Stomach (tissue), 9 donors: ENCODE measurements around the gene DYSF. TPM values are rescaled to one million over a fixed set of nuclear protein-coding genes. Genes with fewer than 3 reads are reported as not detected.

ENCODE experiments used
- DNase-seq, 2 donors: peaks; one replicate each; pipeline versions ENCODE4 v3.0.0 to v3.0.0-alpha.2; 2013 to 2019
- H3K27ac ChIP-seq, 5 donors: fragments of 200-600 bp in 4 of 5; sonication (generic) in 4 of 5; one replicate each; pipeline ENCODE4 v1.5.1; 2013 to 2019; ENCODE audit warnings: mild to moderate bottlenecking in 1 of 5, moderate library complexity in 1 of 5
- H3K27me3 ChIP-seq, 3 donors: fragments of 200-600 bp; sonication (generic); one replicate each; pipeline ENCODE4 v1.5.1; 2017 to 2019; ENCODE audit warnings: mixed run types in 1 of 3
- H3K36me3 ChIP-seq, 4 donors: fragments of 200-600 bp; sonication (generic); 1 replicate in 3 of 4; 2 replicates in 1 of 4; pipeline ENCODE4 v1.5.1; 2016 to 2019
- H3K4me1 ChIP-seq, 4 donors: fragments of 200-600 bp; sonication (generic); one replicate each; pipeline ENCODE4 v1.5.1; 2016 to 2019
- H3K4me3 ChIP-seq, 4 donors: fragments of 200-600 bp; sonication (generic) in 3 of 4; one replicate each; pipeline ENCODE4 v1.5.1; 2016 to 2019; ENCODE audit warnings: mild to moderate bottlenecking in 1 of 4
- H3K9me3 ChIP-seq, 4 donors: fragments of 200-600 bp; sonication (generic); one replicate each; pipeline ENCODE4 v1.5.1; 2016 to 2019
- CTCF ChIP-seq, 7 experiments: fragments of 450-650 bp in 4 of 7; fragments of 200-600 bp in 3 of 7; sonication (generic) in 3 of 7; IDR thresholded peaks; one replicate each; pipeline ENCODE4 v1.5.1; 2016 to 2019; ENCODE audit warnings: antibody characterized with exemption in 7 of 7, control low read depth in 2 of 7, mild to moderate bottlenecking in 1 of 7
- EP300 ChIP-seq: sonication (generic); formaldehyde crosslinking; IDR thresholded peaks from one replicate; pipeline ENCODE4 v1.6.1; 2017; ENCODE audit warnings: antibody characterized with exemption
- POLR2A ChIP-seq, 4 donors: fragments of 450-650 bp; IDR thresholded peaks; one replicate each; pipeline ENCODE4 v1.6.1; 2016; ENCODE audit warnings: antibody characterized with exemption in 4 of 4, control low read depth in 2 of 4, mild to moderate bottlenecking in 1 of 4, moderate library complexity in 1 of 4
- POLR2AphosphoS5 ChIP-seq, 3 donors: sonication (generic); formaldehyde crosslinking; IDR thresholded peaks; one replicate each; pipeline ENCODE4 v1.6.1; 2016; ENCODE audit warnings: antibody characterized with exemption in 3 of 3
- WGBS, 5 donors: extraction: QIAGEN DNeasy Blood & Tissue Kit in 3 of 5; methylation state at CpG; one replicate each; pipeline versions ENCODE4 v1.1.5 to v1.1.7; 2013 to 2018; 5-methylcytosine and 5-hydroxymethylcytosine counted together
- intact Hi-C: fragments of 100-400 bp; cut with DNase I; formaldehyde crosslinking; loops from one replicate; pipeline ENCODE4 v1.15.1; 2023; ENCODE audit warnings: low total_unique reads
- polyA plus RNA-seq, 3 donors: library from polyadenylated mRNA; stranded (reverse); fragments of 200-250 nt; gene quantifications; one replicate each; pipeline ENCODE4 v1.2.3, GENCODE V29; 2013
- total RNA-seq, 5 donors: library from RNA; depleted of rRNA; stranded (reverse); fragments of >200 nt; gene quantifications; one replicate each; pipeline versions ENCODE4 v1.1.0 to v1.2.3, GENCODE V29; 2014 to 2016
- donor health status: healthy with polysubstance abuse.
- donor health status: Bipolar disorder and iron deficiency.
- donor health status: healthy.

The DYSF gene
- total and polyA plus RNA-seq, 8 donors = 2.1 to 13.4 (median 6.1) TPM

- Histone ChIP-seq H3K27me3 (no peaks in the 10 kb centered on the region), H3K36me3 (peaks cover 0 to 4% (median 0%) of the 10 kb centered on the region in 4 donors), H3K4me3 (no peak overlapping the region), H3K4me1 (peaks cover 0 to 14% (median 3%) of the 10 kb centered on the region in 4 donors), H3K9me3 (no peaks in the 10 kb centered on the region), H3K27ac (no peak overlapping the region)
- DNase-seq = no peak
- intact Hi-C loops = no loop called here
- TF ChIP-seq CTCF (IDR thresholded peaks at IDR 0.05) (no peak), POLR2A (IDR thresholded peaks at IDR 0.05) (no peak), POLR2AphosphoS5 (IDR thresholded peaks at IDR 0.05) (no peak), EP300 (no peak)
- WGBS, 5 donors = 67 to 74% (median 71%) methylated on average over 8 of the region's 8 CpGs
Measured at GRCh38 chr2:71507476-71507875, 54.1 kb downstream of the DYSF start.

DNA sequence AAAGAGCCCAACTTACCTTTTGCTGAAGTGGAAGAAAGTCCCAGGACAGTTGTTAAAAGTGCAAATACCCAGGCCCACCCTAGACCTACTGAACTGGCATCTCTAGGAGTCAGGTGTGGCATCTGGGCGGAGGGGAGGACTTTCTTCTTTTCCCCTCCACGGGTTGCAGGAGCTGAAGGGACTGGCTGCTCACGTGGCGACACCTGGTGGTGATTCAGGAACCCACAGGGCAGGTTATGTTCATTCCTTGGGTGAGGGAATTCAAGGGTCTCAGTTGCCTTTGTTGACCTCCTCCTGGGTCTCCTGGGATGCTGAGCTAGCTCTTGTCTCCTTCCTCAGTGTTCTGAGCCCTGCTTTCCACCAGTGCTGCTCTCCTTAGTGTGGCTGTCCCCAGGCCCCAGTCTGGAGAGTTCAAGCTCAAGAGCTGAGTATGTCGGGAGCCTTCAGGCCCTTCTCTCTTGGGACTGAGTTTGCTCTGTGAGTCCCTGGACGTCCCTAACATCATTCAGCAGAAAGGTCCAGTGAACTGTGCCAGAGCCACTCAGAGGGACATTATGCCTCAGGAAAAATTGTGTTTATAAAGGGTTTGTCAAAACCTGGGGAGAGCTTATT is 56.9 kb downstream of the DYSF start:
- intact Hi-C loops = loop anchor here (5.0 kb wide), 1 partner anchor 208 kb away; no protein-coding TSS in a partner anchor
- 2 to 23% (median 17%) methylated on average over 4 to 6 of the region's 6 CpGs for WGBS, 5 donors
- TF ChIP-seq POLR2A (IDR thresholded peaks at IDR 0.05) (no peak), POLR2AphosphoS5 (IDR thresholded peaks at IDR 0.05) (no peak), EP300 (no peak), CTCF (IDR thresholded peaks at IDR 0.05) (peak in 5 of 7 experiments; percentile 81 to 90 (median 82))
- peak; percentile 71 to 83 for DNase-seq
- Histone ChIP-seq H3K4me3 (no peak overlapping the region), H3K27me3 (no peaks in the 10 kb centered on the region), H3K27ac (no peak overlapping the region), H3K9me3 (no peaks in the 10 kb centered on the region), H3K36me3 (peaks cover 0 to 1% (median 0%) of the 10 kb centered on the region in 4 donors), H3K4me1 (peaks cover 0 to 4% (median 1%) of the 10 kb centered on the region in 4 donors)

GRCh38 chr2:71510938-71511337 is 57.6 kb downstream of the DYSF start:
- intact Hi-C loops = loop anchor here (5.0 kb wide), 1 partner anchor 209 kb away; no protein-coding TSS in a partner anchor
- 59 to 83% (median 78%) methylated on average over 6 to 9 of the region's 9 CpGs for WGBS, 5 donors
- H3K4me3 ChIP-seq = no peak overlapping the region
- H3K36me3 ChIP-seq = peaks cover 0 to 8% (median 4%) of the 10 kb centered on the region in 4 donors
- no peaks in the 10 kb centered on the region for H3K9me3 ChIP-seq
- H3K27ac ChIP-seq = no peak overlapping the region
- DNase-seq = no peak
- no peaks in the 10 kb centered on the region for H3K27me3 ChIP-seq
- TF ChIP-seq POLR2AphosphoS5 (IDR thresholded peaks at IDR 0.05) = no peak
- TF ChIP-seq POLR2A (IDR thresholded peaks at IDR 0.05) = no peak
- TF ChIP-seq CTCF (IDR thresholded peaks at IDR 0.05) = no peak
- no peak for TF ChIP-seq EP300
- no peaks in the 10 kb centered on the region for H3K4me1 ChIP-seq

DNA sequence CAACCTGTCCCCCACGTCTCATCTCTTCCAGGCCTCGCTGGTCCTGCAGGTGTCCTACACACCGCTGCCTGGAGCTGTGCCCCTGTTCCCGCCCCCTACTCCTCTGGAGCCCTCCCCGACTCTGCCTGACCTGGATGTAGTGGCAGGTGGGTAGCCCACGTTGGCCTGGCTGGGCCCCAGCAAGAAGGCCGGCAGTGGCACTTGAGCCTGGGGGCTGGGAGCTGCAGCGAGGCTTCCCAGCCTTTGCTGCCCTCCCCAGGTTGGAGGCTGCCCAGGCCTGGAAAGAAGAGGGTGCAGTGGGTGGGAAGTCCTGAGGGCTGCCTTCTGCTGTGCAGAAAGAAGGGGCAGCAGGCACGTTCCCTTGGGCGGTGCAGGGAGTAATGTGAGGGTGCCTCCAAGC is 58.4 kb downstream of the DYSF start:
- Histone ChIP-seq H3K27ac (no peak overlapping the region), H3K4me3 (no peak overlapping the region), H3K4me1 (no peaks in the 10 kb centered on the region), H3K9me3 (no peaks in the 10 kb centered on the region), H3K36me3 (peaks cover 0 to 13% (median 10%) of the 10 kb centered on the region in 4 donors), H3K27me3 (no peaks in the 10 kb centered on the region)
- no peak for TF ChIP-seq EP300
- TF ChIP-seq POLR2AphosphoS5 (IDR thresholded peaks at IDR 0.05) = no peak
- no peak for TF ChIP-seq CTCF (IDR thresholded peaks at IDR 0.05)
- TF ChIP-seq POLR2A (IDR thresholded peaks at IDR 0.05) = no peak
- 62 to 76% (median 66%) methylated on average over 9 to 10 of the region's 10 CpGs for WGBS, 5 donors
- intact Hi-C loops = loop anchor here (5.0 kb wide), 1 partner anchor 209 kb away; no protein-coding TSS in a partner anchor
- no peak for DNase-seq
